PFSK-1 (cell line): ENCODE results near the gene DUSP15.

ENCODE experiments used
- POLR2AphosphoS5 ChIP-seq: IDR thresholded peaks from 2 replicates; pipeline ENCODE4 v1.6.1; 2012; ENCODE audit warnings: low read depth, mild to moderate bottlenecking, control low read depth, low read length, moderate library complexity
- SIN3A ChIP-seq: IDR thresholded peaks from 2 replicates; pipeline ENCODE4 v1.6.1; 2012; ENCODE audit warnings: mild to moderate bottlenecking, low read length, moderate library complexity, borderline replicate concordance; ENCODE audit not compliant: insufficient read depth
- TAF1 ChIP-seq: IDR thresholded peaks from 2 replicates; pipeline ENCODE4 v1.6.1; 2012; ENCODE audit warnings: low read length, control low read depth, borderline replicate concordance; ENCODE audit not compliant: insufficient read depth
- TF ChIP-seq, protein P1 (sequence below), 2 experiments: IDR thresholded peaks; 2 replicates each; pipeline versions ENCODE4 v1.6.1 to v1.8.0; 2011 to 2012; ENCODE audit warnings: low read depth in 2 of 2, low read length in 2 of 2, control low read depth in 1 of 2, inconsistent platforms in 1 of 2, mild to moderate bottlenecking in 1 of 2, moderate library complexity in 1 of 2; ENCODE audit not compliant: insufficient read depth in 1 of 2

DNA sequence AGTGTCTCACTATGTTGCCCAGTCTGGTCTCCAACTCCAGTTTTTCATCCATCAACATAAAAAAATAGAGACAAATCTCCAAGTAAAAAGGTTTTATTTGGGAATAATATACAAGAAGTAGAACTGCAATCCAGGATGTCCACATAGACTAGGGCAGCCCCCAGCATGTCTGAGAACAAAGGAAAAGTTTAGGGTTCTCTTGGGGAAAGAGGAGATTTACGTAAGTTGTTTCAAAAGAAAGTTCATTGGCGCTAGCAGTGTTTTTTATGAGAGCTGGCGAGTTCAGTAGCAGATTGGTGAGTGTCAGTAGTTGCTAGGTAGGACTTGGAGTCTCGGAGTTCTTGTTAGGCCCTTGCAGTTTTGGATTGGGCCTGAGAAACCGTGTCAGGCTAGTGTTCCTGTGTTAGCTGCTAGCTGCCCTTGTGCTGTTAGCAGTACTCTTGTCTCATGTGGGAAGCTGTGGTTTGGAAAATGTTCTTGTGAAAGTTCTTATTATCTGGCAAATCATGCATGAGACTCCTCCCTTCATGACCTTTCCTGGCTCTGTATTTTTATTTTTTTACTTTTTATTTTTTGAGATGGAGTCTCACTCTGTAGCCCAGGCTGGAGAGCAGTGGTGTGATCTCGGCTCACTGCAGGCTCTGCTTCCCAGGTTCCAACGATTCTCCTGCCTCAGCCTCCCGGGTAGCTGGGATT is 24.8 kb upstream of the DUSP15 start:
- TF ChIP-seq POLR2AphosphoS5: no peak
- TF ChIP-seq, protein P1, sequence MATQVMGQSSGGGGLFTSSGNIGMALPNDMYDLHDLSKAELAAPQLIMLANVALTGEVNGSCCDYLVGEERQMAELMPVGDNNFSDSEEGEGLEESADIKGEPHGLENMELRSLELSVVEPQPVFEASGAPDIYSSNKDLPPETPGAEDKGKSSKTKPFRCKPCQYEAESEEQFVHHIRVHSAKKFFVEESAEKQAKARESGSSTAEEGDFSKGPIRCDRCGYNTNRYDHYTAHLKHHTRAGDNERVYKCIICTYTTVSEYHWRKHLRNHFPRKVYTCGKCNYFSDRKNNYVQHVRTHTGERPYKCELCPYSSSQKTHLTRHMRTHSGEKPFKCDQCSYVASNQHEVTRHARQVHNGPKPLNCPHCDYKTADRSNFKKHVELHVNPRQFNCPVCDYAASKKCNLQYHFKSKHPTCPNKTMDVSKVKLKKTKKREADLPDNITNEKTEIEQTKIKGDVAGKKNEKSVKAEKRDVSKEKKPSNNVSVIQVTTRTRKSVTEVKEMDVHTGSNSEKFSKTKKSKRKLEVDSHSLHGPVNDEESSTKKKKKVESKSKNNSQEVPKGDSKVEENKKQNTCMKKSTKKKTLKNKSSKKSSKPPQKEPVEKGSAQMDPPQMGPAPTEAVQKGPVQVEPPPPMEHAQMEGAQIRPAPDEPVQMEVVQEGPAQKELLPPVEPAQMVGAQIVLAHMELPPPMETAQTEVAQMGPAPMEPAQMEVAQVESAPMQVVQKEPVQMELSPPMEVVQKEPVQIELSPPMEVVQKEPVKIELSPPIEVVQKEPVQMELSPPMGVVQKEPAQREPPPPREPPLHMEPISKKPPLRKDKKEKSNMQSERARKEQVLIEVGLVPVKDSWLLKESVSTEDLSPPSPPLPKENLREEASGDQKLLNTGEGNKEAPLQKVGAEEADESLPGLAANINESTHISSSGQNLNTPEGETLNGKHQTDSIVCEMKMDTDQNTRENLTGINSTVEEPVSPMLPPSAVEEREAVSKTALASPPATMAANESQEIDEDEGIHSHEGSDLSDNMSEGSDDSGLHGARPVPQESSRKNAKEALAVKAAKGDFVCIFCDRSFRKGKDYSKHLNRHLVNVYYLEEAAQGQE (IDR thresholded peaks at IDR 0.05; ENCODE audit: insufficient read depth in 1 of 2, low read depth in 2 of 2, low read length in 2 of 2): no peak
- no peak for TF ChIP-seq TAF1
- no peak for TF ChIP-seq SIN3A
